ENCODE measurements around the gene PKP4. TPM values are rescaled to one million over a fixed set of nuclear protein-coding genes. Genes with fewer than 3 reads are reported as not detected.

The PKP4 gene
- total and polyA plus RNA-seq, 9 of the 15 experiments (the other 6 are each of a cell fraction or from before 2014, with no cell fraction given), result 24.6 to 99.1 (median 74.0) TPM

DNA sequence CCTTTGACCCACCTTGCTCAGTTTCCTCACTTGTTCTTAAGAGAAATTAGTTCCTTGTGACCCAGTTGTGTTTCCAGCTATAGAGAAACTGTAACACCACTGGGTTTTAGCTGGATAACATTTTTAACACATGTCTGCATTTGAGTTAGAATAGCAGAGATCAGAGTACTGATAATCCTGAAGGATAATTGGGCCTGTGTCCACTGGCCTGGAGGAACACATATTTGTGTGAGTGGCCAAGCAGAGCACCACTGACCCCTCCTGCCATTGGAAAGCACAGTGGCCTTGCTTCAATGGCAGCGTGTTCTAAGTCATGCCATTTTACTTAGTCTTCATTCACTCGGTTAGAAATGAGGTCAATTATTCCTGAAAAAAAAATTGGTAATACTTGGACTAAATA is 42.6 kb downstream of the PKP4 start (continued):
- no peak for TF ChIP-seq POLR2AphosphoS5 (IDR thresholded peaks at IDR 0.05; ENCODE audit: control insufficient read depth, insufficient read depth, low read depth, low read length)
- TF ChIP-seq ZNF830 (CRISPR knock-in tag; IDR thresholded peaks at IDR 0.05), result no peak
- TF ChIP-seq HEY1 (CRISPR knock-in tag; IDR thresholded peaks at IDR 0.05; ENCODE audit: borderline replicate concordance), result no peak
- TF ChIP-seq GABPA (tag; conservative IDR thresholded peaks at IDR 0.05; ENCODE audit: low read depth), result no peak
- TF ChIP-seq, protein P1, sequence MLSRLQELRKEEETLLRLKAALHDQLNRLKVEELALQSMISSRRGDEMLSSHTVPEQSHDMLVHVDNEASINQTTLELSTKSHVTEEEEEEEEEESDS (CRISPR knock-in tag; IDR thresholded peaks at IDR 0.05), result no peak
- TF ChIP-seq, protein P2, sequence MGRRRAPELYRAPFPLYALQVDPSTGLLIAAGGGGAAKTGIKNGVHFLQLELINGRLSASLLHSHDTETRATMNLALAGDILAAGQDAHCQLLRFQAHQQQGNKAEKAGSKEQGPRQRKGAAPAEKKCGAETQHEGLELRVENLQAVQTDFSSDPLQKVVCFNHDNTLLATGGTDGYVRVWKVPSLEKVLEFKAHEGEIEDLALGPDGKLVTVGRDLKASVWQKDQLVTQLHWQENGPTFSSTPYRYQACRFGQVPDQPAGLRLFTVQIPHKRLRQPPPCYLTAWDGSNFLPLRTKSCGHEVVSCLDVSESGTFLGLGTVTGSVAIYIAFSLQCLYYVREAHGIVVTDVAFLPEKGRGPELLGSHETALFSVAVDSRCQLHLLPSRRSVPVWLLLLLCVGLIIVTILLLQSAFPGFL (CRISPR knock-in tag; IDR thresholded peaks at IDR 0.05), result no peak
- no peak for TF ChIP-seq KLF16 (IDR thresholded peaks at IDR 0.05)
- TF ChIP-seq, protein P3, sequence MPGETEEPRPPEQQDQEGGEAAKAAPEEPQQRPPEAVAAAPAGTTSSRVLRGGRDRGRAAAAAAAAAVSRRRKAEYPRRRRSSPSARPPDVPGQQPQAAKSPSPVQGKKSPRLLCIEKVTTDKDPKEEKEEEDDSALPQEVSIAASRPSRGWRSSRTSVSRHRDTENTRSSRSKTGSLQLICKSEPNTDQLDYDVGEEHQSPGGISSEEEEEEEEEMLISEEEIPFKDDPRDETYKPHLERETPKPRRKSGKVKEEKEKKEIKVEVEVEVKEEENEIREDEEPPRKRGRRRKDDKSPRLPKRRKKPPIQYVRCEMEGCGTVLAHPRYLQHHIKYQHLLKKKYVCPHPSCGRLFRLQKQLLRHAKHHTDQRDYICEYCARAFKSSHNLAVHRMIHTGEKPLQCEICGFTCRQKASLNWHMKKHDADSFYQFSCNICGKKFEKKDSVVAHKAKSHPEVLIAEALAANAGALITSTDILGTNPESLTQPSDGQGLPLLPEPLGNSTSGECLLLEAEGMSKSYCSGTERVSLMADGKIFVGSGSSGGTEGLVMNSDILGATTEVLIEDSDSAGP (CRISPR knock-in tag; IDR thresholded peaks at IDR 0.05), result no peak
- TF ChIP-seq ZNF444 (CRISPR knock-in tag; IDR thresholded peaks at IDR 0.05), result no peak
